ENCODE data around the gene COL10A1. TPM values are rescaled to one million over a fixed set of nuclear protein-coding genes. Genes with fewer than 3 reads are reported as not detected.

The COL10A1 gene
- total RNA-seq (not detected), polyA plus RNA-seq (under 1 TPM; 0.07 to 0.33 TPM), total RNA-seq (not detected)

DNA sequence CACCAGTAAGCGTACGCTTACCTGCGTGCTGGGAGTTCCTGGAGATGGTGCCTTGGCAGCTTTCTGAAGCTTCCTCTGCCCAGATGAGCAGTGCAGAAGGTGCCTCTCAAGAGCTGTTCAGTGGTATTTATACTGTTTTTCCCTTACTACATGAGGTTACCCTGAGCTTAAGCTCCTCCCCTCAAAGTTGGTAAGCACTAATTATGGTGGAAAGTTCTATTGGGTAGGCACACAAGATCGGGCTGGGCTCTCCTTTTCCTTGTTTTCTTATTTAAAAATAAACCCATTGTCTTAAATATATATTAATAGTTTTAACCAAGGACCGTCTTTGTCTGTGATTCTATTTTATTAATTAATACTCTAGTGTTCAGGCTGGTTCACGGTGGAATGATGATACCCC lies at the start of gene COL10A1:
TSS of gene COL10A1 (minus strand) at position 101 of the 400 bp plus-strand sequence. CDS start 640 bp downstream, outside the sequence.
- Histone ChIP-seq H3K36me3 (ENCODE audit: control insufficient read depth in 2 of 3, insufficient read depth in 3 of 3, low read length in 3 of 3) (no peaks in the 10 kb centered on the region), H3K27me3 (ENCODE audit: control insufficient read depth in 2 of 2, insufficient read depth in 2 of 2, low read length in 2 of 2) (no peaks in the 10 kb centered on the region), H3K4me1 (ENCODE audit: control insufficient read depth in 2 of 2, insufficient read depth in 2 of 2, low read length in 2 of 2) (no peaks in the 10 kb centered on the region), H3K27ac (ENCODE audit: low read depth, low read length) (no peak within 1 kb of the TSS), H3K4me3 (ENCODE audit: low read length) (no peak within 1 kb of the TSS), H3K9me3 (ENCODE audit: control insufficient read depth in 2 of 3, low read length in 3 of 3) (no peaks in the 10 kb centered on the region)
- Mint-ChIP-seq H3K27ac (no peak within 1 kb of the TSS), H3K4me3 (no peak within 1 kb of the TSS), H3K27me3 (no peaks in the 10 kb centered on the region), H3K9me3 (no peaks in the 10 kb centered on the region), H3K4me1 (peaks cover 0 to 9% (median 5%) of the 10 kb centered on the region in 7 donors), H3K36me3 (peaks cover 0 to 38% (median 14%) of the 10 kb centered on the region in 5 donors)
- ChIA-PET POLR2A (no interaction called here), CTCF (interaction anchor here (1.5 kb wide), 1 partner anchor 14 kb away, joined by 3 read pairs; no protein-coding TSS in a partner anchor)
- DNase-seq = no peak
- no peak for ATAC-seq
- intact Hi-C loops (cut with micrococcal nuclease) = no loop called here

- H3K27ac ChIP-seq (ENCODE audit: low read depth, low read length) = no peak overlapping the region
- H3K9me3 ChIP-seq (ENCODE audit: control insufficient read depth in 2 of 3, low read length in 3 of 3) = peaks cover 0 to 16% (median 0%) of the 10 kb centered on the region in 3 experiments
- peaks cover 11 to 58% (median 44%) of the 10 kb centered on the region in 5 donors for H3K36me3 Mint-ChIP-seq
- peaks cover 0 to 3% (median 0%) of the 10 kb centered on the region in 7 donors for H3K4me1 Mint-ChIP-seq
- intact Hi-C loops (cut with micrococcal nuclease) = no loop called here
- no peak overlapping the region for H3K4me3 ChIP-seq (ENCODE audit: low read length)
- H3K27me3 ChIP-seq (ENCODE audit: control insufficient read depth in 2 of 2, insufficient read depth in 2 of 2, low read length in 2 of 2) = no peaks in the 10 kb centered on the region
- H3K4me3 Mint-ChIP-seq = no peak overlapping the region
- ChIA-PET CTCF (no interaction called here), POLR2A (no interaction called here)
- peaks cover 3 to 25% (median 14%) of the 10 kb centered on the region in 11 donors for H3K9me3 Mint-ChIP-seq
- no peaks in the 10 kb centered on the region for H3K4me1 ChIP-seq (ENCODE audit: control insufficient read depth in 2 of 2, insufficient read depth in 2 of 2, low read length in 2 of 2)
- H3K36me3 ChIP-seq (ENCODE audit: control insufficient read depth in 2 of 3, insufficient read depth in 3 of 3, low read length in 3 of 3) = peaks cover 0 to 21% (median 0%) of the 10 kb centered on the region in 3 experiments
- no peak for DNase-seq
- H3K27ac Mint-ChIP-seq = no peak overlapping the region
- ATAC-seq = no peak
- no peaks in the 10 kb centered on the region for H3K27me3 Mint-ChIP-seq
These were observed 49.4 kb upstream of the COL10A1 start for GRCh38 chr6:116175344-116175743.

DNA sequence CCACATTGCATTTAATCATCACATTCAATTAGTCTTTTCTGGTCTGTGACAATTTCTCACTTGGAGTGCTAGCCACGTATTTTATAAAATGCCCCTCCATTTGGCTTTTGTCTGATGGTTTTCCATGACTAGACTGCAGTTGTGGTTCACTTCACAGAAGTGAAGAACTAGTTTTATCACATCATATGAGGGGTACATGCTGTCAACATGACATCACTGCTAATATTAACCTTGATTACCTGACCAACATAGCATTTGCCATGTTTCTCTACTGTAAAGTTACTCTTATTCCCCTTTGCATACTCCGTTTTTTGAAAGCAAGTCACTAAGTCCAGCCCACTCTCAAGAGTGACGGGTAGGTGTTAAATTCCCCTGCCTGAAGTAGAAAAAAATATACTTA lies 48.0 kb upstream of the COL10A1 start:
- H3K9me3 Mint-ChIP-seq = peaks cover 3 to 25% (median 14%) of the 10 kb centered on the region in 11 donors
- H3K4me3 ChIP-seq (ENCODE audit: low read length) = no peak overlapping the region
- peaks cover 11 to 65% (median 52%) of the 10 kb centered on the region in 5 donors for H3K36me3 Mint-ChIP-seq
- CTCF ChIA-PET = no interaction called here
- ATAC-seq (no peak), DNase-seq (no peak)
- intact Hi-C loops (cut with micrococcal nuclease) = no loop called here
- H3K27ac Mint-ChIP-seq = no peak overlapping the region
- H3K4me3 Mint-ChIP-seq = no peak overlapping the region
- no peaks in the 10 kb centered on the region for H3K4me1 ChIP-seq (ENCODE audit: control insufficient read depth in 2 of 2, insufficient read depth in 2 of 2, low read length in 2 of 2)
- POLR2A ChIA-PET = no interaction called here
- peaks cover 0 to 16% (median 0%) of the 10 kb centered on the region in 3 experiments for H3K9me3 ChIP-seq (ENCODE audit: control insufficient read depth in 2 of 3, low read length in 3 of 3)
- no peak overlapping the region for H3K27ac ChIP-seq (ENCODE audit: low read depth, low read length)
- peaks cover 0 to 23% (median 0%) of the 10 kb centered on the region in 3 experiments for H3K36me3 ChIP-seq (ENCODE audit: control insufficient read depth in 2 of 3, insufficient read depth in 3 of 3, low read length in 3 of 3)
- no peaks in the 10 kb centered on the region for H3K27me3 Mint-ChIP-seq
- H3K4me1 Mint-ChIP-seq = peaks cover 0 to 11% (median 3%) of the 10 kb centered on the region in 7 donors
- no peaks in the 10 kb centered on the region for H3K27me3 ChIP-seq (ENCODE audit: control insufficient read depth in 2 of 2, insufficient read depth in 2 of 2, low read length in 2 of 2)

GRCh38 chr6:116170358-116171057 lies 44.6 kb upstream of the COL10A1 start:
- H3K9me3 Mint-ChIP-seq = peaks cover 4 to 49% (median 19%) of the 10 kb centered on the region in 11 donors
- H3K36me3 Mint-ChIP-seq = peaks cover 10 to 70% (median 65%) of the 10 kb centered on the region in 5 donors
- Histone ChIP-seq H3K4me3 (ENCODE audit: low read length) (no peak overlapping the region), H3K27me3 (ENCODE audit: control insufficient read depth in 2 of 2, insufficient read depth in 2 of 2, low read length in 2 of 2) (no peaks in the 10 kb centered on the region), H3K9me3 (ENCODE audit: control insufficient read depth in 2 of 3, low read length in 3 of 3) (peaks cover 0 to 16% (median 0%) of the 10 kb centered on the region in 3 experiments), H3K4me1 (ENCODE audit: control insufficient read depth in 2 of 2, insufficient read depth in 2 of 2, low read length in 2 of 2) (no peaks in the 10 kb centered on the region), H3K36me3 (ENCODE audit: control insufficient read depth in 2 of 3, insufficient read depth in 3 of 3, low read length in 3 of 3) (peaks cover 0 to 17% (median 0%) of the 10 kb centered on the region in 3 experiments), H3K27ac (ENCODE audit: low read depth, low read length) (no peak overlapping the region)
- no peak for DNase-seq
- no peaks in the 10 kb centered on the region for H3K27me3 Mint-ChIP-seq
- H3K27ac Mint-ChIP-seq = no peak overlapping the region
- ChIA-PET POLR2A (interaction anchor here (1.1 kb wide), 1 partner anchor 28 kb away, joined by 3 read pairs; no protein-coding TSS in a partner anchor), CTCF (no interaction called here)
- H3K4me3 Mint-ChIP-seq = no peak overlapping the region
- ATAC-seq = no peak
- intact Hi-C loops (cut with micrococcal nuclease) = no loop called here
- H3K4me1 Mint-ChIP-seq = peaks cover 0 to 15% (median 3%) of the 10 kb centered on the region in 7 donors

- H3K4me3 ChIP-seq (ENCODE audit: low read length) = no peak overlapping the region
- DNase-seq = no peak
- H3K27ac ChIP-seq (ENCODE audit: low read depth, low read length) = no peak overlapping the region
- POLR2A ChIA-PET = interaction anchor here (1.1 kb wide), 1 partner anchor 29 kb away, joined by 3 read pairs; no protein-coding TSS in a partner anchor
- H3K9me3 ChIP-seq (ENCODE audit: control insufficient read depth in 2 of 3, low read length in 3 of 3) = peaks cover 0 to 10% (median 0%) of the 10 kb centered on the region in 3 experiments
- H3K27me3 Mint-ChIP-seq = no peaks in the 10 kb centered on the region
- H3K27me3 ChIP-seq (ENCODE audit: control insufficient read depth in 2 of 2, insufficient read depth in 2 of 2, low read length in 2 of 2) = no peaks in the 10 kb centered on the region
- no peak for ATAC-seq
- H3K4me1 ChIP-seq (ENCODE audit: control insufficient read depth in 2 of 2, insufficient read depth in 2 of 2, low read length in 2 of 2) = no peaks in the 10 kb centered on the region
- H3K27ac Mint-ChIP-seq = no peak overlapping the region
- peaks cover 0 to 17% (median 0%) of the 10 kb centered on the region in 3 experiments for H3K36me3 ChIP-seq (ENCODE audit: control insufficient read depth in 2 of 3, insufficient read depth in 3 of 3, low read length in 3 of 3)
- CTCF ChIA-PET = no interaction called here
- peaks cover 5 to 70% (median 67%) of the 10 kb centered on the region in 5 donors for H3K36me3 Mint-ChIP-seq
- H3K4me1 Mint-ChIP-seq = peaks cover 0 to 15% (median 3%) of the 10 kb centered on the region in 7 donors
- H3K9me3 Mint-ChIP-seq = peaks cover 4 to 47% (median 15%) of the 10 kb centered on the region in 11 donors
- no peak overlapping the region for H3K4me3 Mint-ChIP-seq
- intact Hi-C loops (cut with micrococcal nuclease) = no loop called here
These were observed 43.9 kb upstream of the COL10A1 start for GRCh38 chr6:116169880-116170279.

- Mint-ChIP-seq H3K4me3 (no peak overlapping the region), H3K27ac (no peak overlapping the region), H3K4me1 (peaks cover 0 to 15% (median 5%) of the 10 kb centered on the region in 7 donors), H3K36me3 (peaks cover 3 to 70% (median 67%) of the 10 kb centered on the region in 5 donors), H3K9me3 (peaks cover 4 to 50% (median 12%) of the 10 kb centered on the region in 11 donors), H3K27me3 (no peaks in the 10 kb centered on the region)
- CTCF ChIA-PET = no interaction called here
- POLR2A ChIA-PET = no interaction called here
- Histone ChIP-seq H3K27ac (ENCODE audit: low read depth, low read length) (no peak overlapping the region), H3K4me3 (ENCODE audit: low read length) (no peak overlapping the region), H3K36me3 (ENCODE audit: control insufficient read depth in 2 of 3, insufficient read depth in 3 of 3, low read length in 3 of 3) (peaks cover 0 to 11% (median 0%) of the 10 kb centered on the region in 3 experiments), H3K27me3 (ENCODE audit: control insufficient read depth in 2 of 2, insufficient read depth in 2 of 2, low read length in 2 of 2) (no peaks in the 10 kb centered on the region), H3K4me1 (ENCODE audit: control insufficient read depth in 2 of 2, insufficient read depth in 2 of 2, low read length in 2 of 2) (no peaks in the 10 kb centered on the region), H3K9me3 (ENCODE audit: control insufficient read depth in 2 of 3, low read length in 3 of 3) (no peaks in the 10 kb centered on the region)
- ATAC-seq = no peak
- intact Hi-C loops (cut with micrococcal nuclease) = no loop called here
- DNase-seq = no peak
These were observed 42.2 kb upstream of the COL10A1 start for GRCh38 chr6:116168148-116168547.

Data from naive thymus-derived CD4-positive, alpha-beta T cell (primary cell).